NT2/D1 (cell line): ENCODE measurements around the gene CDKN2B-AS1.

ENCODE experiments used
- DNase-seq: peaks from one replicate; pipeline ENCODE4 v3.0.0-alpha.2; 2011; ENCODE audit warnings: low read depth, low spot score
- H3K27me3 ChIP-seq: 2 replicates; pipeline ENCODE4 v1.6.0; 2011; ENCODE audit warnings: mild to moderate bottlenecking; ENCODE audit not compliant: insufficient read length, insufficient read depth
- H3K36me3 ChIP-seq: 2 replicates; pipeline ENCODE4 v1.6.1; 2011; ENCODE audit warnings: mild to moderate bottlenecking, low read length, mixed read lengths; ENCODE audit not compliant: insufficient read depth, insufficient read length
- H3K4me1 ChIP-seq: 2 replicates; pipeline ENCODE4 v1.5.1; 2011; ENCODE audit not compliant: insufficient read depth, insufficient read length
- H3K4me3 ChIP-seq: 2 replicates; pipeline ENCODE4 v1.5.1; 2011; ENCODE audit warnings: low read depth; ENCODE audit not compliant: insufficient read length
- H3K9ac ChIP-seq: 2 replicates; pipeline ENCODE4 v1.6.0; 2011; ENCODE audit warnings: low read depth; ENCODE audit not compliant: insufficient read length
- H3K9me3 ChIP-seq: 2 replicates; pipeline ENCODE4 v1.5.1; 2011; ENCODE audit warnings: mild to moderate bottlenecking, low read length; ENCODE audit not compliant: insufficient read depth
- SUZ12 ChIP-seq: IDR thresholded peaks from 2 replicates; pipeline ENCODE4 v1.6.1; 2011; ENCODE audit not compliant: insufficient read length, insufficient read depth; ENCODE audit errors: extremely low read depth
- YY1 ChIP-seq: IDR thresholded peaks from 2 replicates; pipeline ENCODE4 v1.6.1; 2011; ENCODE audit not compliant: insufficient read length, insufficient read depth
- ZNF274 ChIP-seq: IDR thresholded peaks from 2 replicates; pipeline ENCODE4 v1.6.1; 2011; ENCODE audit warnings: mild to moderate bottlenecking, low read depth, low read length

The CDKN2B-AS1 gene

GRCh38 chr9:22060831-22061383, 66.3 kb downstream of the CDKN2B-AS1 start:
- Histone ChIP-seq H3K9ac (no peak overlapping the region), H3K36me3 (no peaks in the 10 kb centered on the region), H3K27me3 (no peaks in the 10 kb centered on the region), H3K4me1 (no peaks in the 10 kb centered on the region), H3K9me3 (no peaks in the 10 kb centered on the region), H3K4me3 (no peak overlapping the region)
- TF ChIP-seq SUZ12 (no peak), ZNF274 (no peak), YY1 (no peak)
- no peak for DNase-seq

DNA sequence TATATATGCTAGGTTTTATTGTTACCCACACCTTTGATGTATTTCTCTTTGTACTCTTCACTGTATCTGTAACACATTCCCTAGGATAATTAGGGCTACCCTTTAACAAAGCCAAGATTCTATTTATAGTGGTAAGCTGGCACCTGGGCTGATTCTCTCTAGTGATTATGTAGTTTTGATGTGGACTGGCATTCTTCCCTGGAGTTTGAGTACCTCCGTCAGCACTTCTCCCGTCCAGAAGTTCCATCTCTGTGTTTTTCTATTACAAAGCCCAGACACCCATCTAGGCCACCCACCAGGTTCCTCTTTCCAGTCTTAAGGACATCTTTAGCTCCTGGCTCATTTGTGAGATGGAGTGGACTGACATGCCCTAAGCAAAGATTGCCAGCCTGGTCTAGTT, 70.4 kb downstream of the CDKN2B-AS1 start:
- TF ChIP-seq YY1 (no peak), SUZ12 (no peak), ZNF274 (no peak)
- no peak for DNase-seq
- Histone ChIP-seq H3K36me3 (no peaks in the 10 kb centered on the region), H3K9ac (no peak overlapping the region), H3K4me3 (no peak overlapping the region), H3K9me3 (no peaks in the 10 kb centered on the region), H3K27me3 (no peaks in the 10 kb centered on the region), H3K4me1 (no peaks in the 10 kb centered on the region)

DNA sequence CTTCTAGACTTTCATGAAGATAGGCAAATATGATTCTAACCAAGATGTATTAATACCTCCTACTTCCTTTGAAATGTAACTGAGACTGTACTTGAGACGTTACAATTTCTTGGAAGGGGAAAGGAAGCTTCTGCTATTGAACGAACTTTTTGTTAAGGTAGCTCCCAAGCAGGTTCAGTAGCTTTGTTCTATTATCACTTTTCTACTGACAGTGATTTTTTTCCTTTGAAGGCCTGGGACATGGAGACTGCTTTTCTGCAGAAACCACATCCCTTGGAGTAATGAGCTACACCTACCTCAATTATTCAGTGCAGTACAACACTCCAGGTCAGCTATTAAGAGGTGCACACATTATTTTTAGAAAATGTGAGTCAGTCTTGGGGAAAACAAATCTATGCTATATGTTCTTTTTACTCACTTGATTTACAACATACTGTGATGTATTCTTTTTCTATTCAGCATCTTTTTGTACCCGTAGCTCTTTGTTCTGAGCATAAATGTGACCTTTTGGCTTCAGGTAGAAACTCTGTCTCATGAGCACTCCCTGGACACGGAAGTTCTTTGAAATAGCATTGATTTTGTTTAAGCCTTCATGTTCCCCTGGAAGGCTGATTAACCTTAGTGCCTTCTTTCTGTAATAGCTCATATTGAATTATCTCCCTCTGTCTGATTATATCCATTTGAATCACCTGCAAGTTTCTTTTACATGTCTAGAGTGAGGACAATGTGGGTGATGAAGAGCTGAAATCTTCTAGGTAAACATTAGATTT, 71.0 kb downstream of the CDKN2B-AS1 start:
- Histone ChIP-seq H3K27me3 (no peaks in the 10 kb centered on the region), H3K9ac (no peak overlapping the region), H3K4me3 (no peak overlapping the region), H3K4me1 (no peaks in the 10 kb centered on the region), H3K36me3 (no peaks in the 10 kb centered on the region), H3K9me3 (no peaks in the 10 kb centered on the region)
- TF ChIP-seq SUZ12 (no peak), ZNF274 (no peak), YY1 (no peak)
- no peak for DNase-seq

DNA sequence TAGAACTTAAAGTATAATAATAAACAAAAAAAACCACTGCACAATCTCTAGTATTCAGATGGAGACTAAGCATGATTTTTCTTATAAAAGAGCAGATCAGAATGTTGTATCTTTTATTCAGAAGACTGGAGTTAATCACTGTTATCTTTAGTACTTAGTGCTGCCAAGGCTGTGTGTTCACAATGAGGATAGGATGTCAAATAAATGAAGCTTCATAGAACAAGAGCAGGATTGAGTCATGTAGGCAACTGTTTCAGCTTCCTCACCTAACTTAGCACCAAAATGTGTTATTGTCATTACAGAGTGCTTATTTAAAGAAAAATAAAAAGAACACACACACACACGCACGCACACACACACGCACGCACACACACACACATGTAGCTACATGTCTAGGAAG, 72.6 kb downstream of the CDKN2B-AS1 start:
- H3K36me3 ChIP-seq: no peaks in the 10 kb centered on the region
- H3K4me1 ChIP-seq: no peaks in the 10 kb centered on the region
- TF ChIP-seq SUZ12: no peak
- no peak for TF ChIP-seq ZNF274
- no peak for TF ChIP-seq YY1
- no peak for DNase-seq
- no peak overlapping the region for H3K9ac ChIP-seq
- H3K9me3 ChIP-seq: no peaks in the 10 kb centered on the region
- H3K4me3 ChIP-seq: no peak overlapping the region
- H3K27me3 ChIP-seq: no peaks in the 10 kb centered on the region

DNA sequence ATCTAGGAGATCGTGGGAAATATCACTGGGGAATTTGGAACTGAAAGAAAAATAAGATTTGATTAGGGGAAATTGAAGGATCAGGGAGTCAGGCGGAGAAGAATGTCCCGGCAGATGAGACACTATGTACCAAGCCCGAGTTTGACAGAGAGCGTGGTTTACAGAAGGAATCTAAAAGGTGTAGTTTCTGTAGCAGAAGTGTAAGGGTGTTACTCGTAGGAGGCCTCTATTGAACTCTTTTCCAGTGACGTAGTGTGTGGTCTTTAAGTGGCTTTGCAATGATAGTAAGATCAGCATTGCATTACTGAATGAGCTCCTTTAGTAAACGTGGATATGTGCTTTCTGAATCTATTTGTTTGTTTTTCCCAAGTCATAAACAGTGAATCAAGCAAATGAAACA, 73.8 kb downstream of the CDKN2B-AS1 start:
- Histone ChIP-seq H3K27me3 (no peaks in the 10 kb centered on the region), H3K9ac (no peak overlapping the region), H3K36me3 (no peaks in the 10 kb centered on the region), H3K9me3 (no peaks in the 10 kb centered on the region), H3K4me3 (no peak overlapping the region), H3K4me1 (no peaks in the 10 kb centered on the region)
- no peak for DNase-seq
- TF ChIP-seq YY1 (no peak), SUZ12 (no peak), ZNF274 (no peak)

GRCh38 chr9:22073349-22073748, 78.8 kb downstream of the CDKN2B-AS1 start:
- TF ChIP-seq SUZ12: no peak
- TF ChIP-seq YY1: no peak
- TF ChIP-seq ZNF274: no peak
- no peak for DNase-seq
- Histone ChIP-seq H3K27me3 (no peaks in the 10 kb centered on the region), H3K36me3 (no peaks in the 10 kb centered on the region), H3K4me1 (no peaks in the 10 kb centered on the region), H3K9ac (no peak overlapping the region), H3K9me3 (no peaks in the 10 kb centered on the region), H3K4me3 (no peak overlapping the region)

- Histone ChIP-seq H3K36me3 (no peaks in the 10 kb centered on the region), H3K9ac (no peak overlapping the region), H3K4me1 (no peaks in the 10 kb centered on the region), H3K4me3 (no peak overlapping the region), H3K27me3 (no peaks in the 10 kb centered on the region), H3K9me3 (no peaks in the 10 kb centered on the region)
- no peak for DNase-seq
- TF ChIP-seq ZNF274: no peak
Measured at GRCh38 chr9:22078081-22078480, 83.5 kb downstream of the CDKN2B-AS1 start.
